K562 (cell line): Measurements from ENCODE around the gene CPSF2. TPM values are rescaled to one million over a fixed set of nuclear protein-coding genes. Genes with fewer than 3 reads are reported as not detected.

ENCODE experiments used
- BACH1 ChIP-seq: fragments of 200-800 bp; sonication (Bioruptor generic); IDR thresholded peaks from 2 replicates; pipeline ENCODE4 v1.6.1; 2016; ENCODE audit warnings: missing genetic modification characterization, missing compliant biosample characterization
- ERF ChIP-seq: fragments of 450-650 bp; formaldehyde crosslinking; IDR thresholded peaks from 2 replicates; pipeline ENCODE4 v1.4.0; 2020; ENCODE audit warnings: mild to moderate bottlenecking, mixed read lengths
- KAT2B ChIP-seq: IDR thresholded peaks from one replicate; pipeline ENCODE4 v1.6.1; 2012; ENCODE audit warnings: low read depth, mild to moderate bottlenecking, control low read depth, inconsistent platforms, low read length, moderate library complexity
- KDM2B ChIP-seq: fragments of 250-450 bp; sonication (Bioruptor Pico); IDR thresholded peaks from 2 replicates; pipeline ENCODE4 v1.8.0; 2021; ENCODE audit warnings: mild to moderate bottlenecking, moderate library complexity
- MAFK ChIP-seq: IDR thresholded peaks from 2 replicates; pipeline ENCODE4 v1.6.1; 2011; ENCODE audit warnings: low read length, improper control_type of control experiment
- NCOA1 ChIP-seq: fragments of 450-650 bp; IDR thresholded peaks from 2 replicates; pipeline ENCODE4 v1.6.1; 2016; ENCODE audit warnings: low read depth
- NCOA2 ChIP-seq, 2 experiments: fragments of 450-650 bp; IDR thresholded peaks; 2 replicates each; pipeline ENCODE4 v1.6.1; 2018; ENCODE audit warnings: mild to moderate bottlenecking in 2 of 2, moderate library complexity in 1 of 2; ENCODE audit not compliant: partially characterized antibody in 2 of 2
- NEUROD1 ChIP-seq: fragments of 150-350 bp; IDR thresholded peaks from 2 replicates; pipeline ENCODE4 v1.6.1; 2014; ENCODE audit warnings: borderline replicate concordance, low read length, low read depth; ENCODE audit not compliant: partially characterized antibody
- PCBP2 ChIP-seq: fragments of 200-400 bp; formaldehyde crosslinking; IDR thresholded peaks from 2 replicates; pipeline ENCODE4 v1.6.1; 2018; ENCODE audit warnings: low read length, low read depth, mild to moderate bottlenecking, moderate library complexity; ENCODE audit not compliant: poor library complexity, severe bottlenecking
- RFX7 ChIP-seq: fragments of 250-450 bp; sonication (Bioruptor Pico); IDR thresholded peaks from 2 replicates; pipeline ENCODE4 v1.5.1; 2021; ENCODE audit warnings: mild to moderate bottlenecking
- RNF2 ChIP-seq: sonication (generic); IDR thresholded peaks from 2 replicates; pipeline ENCODE4 v1.6.1; 2016
- SIN3A ChIP-seq, 2 experiments: fragments of 150-350 bp in 1 of 2; IDR thresholded peaks; 2 replicates each; pipeline ENCODE4 v1.6.1; 2011 to 2016; ENCODE audit warnings: borderline replicate concordance in 2 of 2, low read depth in 2 of 2, low read length in 2 of 2, mild to moderate bottlenecking in 2 of 2, moderate library complexity in 2 of 2; ENCODE audit not compliant: control insufficient read depth in 1 of 2
- SLC30A9 ChIP-seq: fragments of 250-450 bp; sonication (Bioruptor Pico); IDR thresholded peaks from 2 replicates; pipeline ENCODE4 v1.8.0; 2022; ENCODE audit warnings: mild to moderate bottlenecking, moderate library complexity
- ZBTB17 ChIP-seq: fragments of 450-650 bp; formaldehyde crosslinking; IDR thresholded peaks from 2 replicates; pipeline ENCODE4 v1.4.0; 2020; ENCODE audit warnings: mild to moderate bottlenecking
- ZNF146 ChIP-seq: IDR thresholded peaks from one replicate; pipeline ENCODE4 v1.6.1; 2018; ENCODE audit warnings: missing compliant biosample characterization; ENCODE audit not compliant: unreplicated experiment
- ZNF75A ChIP-seq: fragments of 450-650 bp; formaldehyde crosslinking; IDR thresholded peaks from 2 replicates; pipeline ENCODE4 v1.4.0; 2020; ENCODE audit warnings: mild to moderate bottlenecking
- polyA plus RNA-seq, 8 experiments: library from polyadenylated mRNA; depleted of rRNA in 4 of 8; stranded (reverse) in 5 of 8; unstranded in 3 of 8; fragments of >200 nt; fragmentation: Nextera tagmentation in 2 of 8; fragmentation: Illumina TruSeq in 1 of 8; extraction: Ambion mirVana in 2 of 8; extraction: Trizol in 1 of 8; gene quantifications; 2 replicates each; pipeline versions ENCODE4 v1.2.1 to v1.2.3, GENCODE V29; 2011 to 2014; ENCODE audit warnings: inconsistent platforms in 1 of 8, missing spikeins in 1 of 8
- total RNA-seq, 7 experiments: library from RNA; depleted of rRNA in 6 of 7; stranded (reverse); fragments of >200 nt in 6 of 7; fragmentation: Illumina TruSeq in 2 of 7; extraction: Trizol in 2 of 7; gene quantifications; 2 replicates each; pipeline versions ENCODE4 v1.2.1 to v1.2.3, GENCODE V29; 2011 to 2021; ENCODE audit warnings: low replicate concordance in 1 of 7
- TF ChIP-seq, protein P1 (sequence below): fragments of 250-450 bp; sonication (Bioruptor Pico); IDR thresholded peaks from 2 replicates; pipeline ENCODE4 v1.8.0; 2022; ENCODE audit warnings: inconsistent platforms
- TF ChIP-seq, protein P2 (sequence below): sonication (generic); formaldehyde crosslinking; IDR thresholded peaks from 2 replicates; pipeline ENCODE4 v1.8.1; 2022; ENCODE audit warnings: missing genetic modification reagents
- TF ChIP-seq, protein P3 (sequence below): sonication (generic); formaldehyde crosslinking; IDR thresholded peaks from 2 replicates; pipeline ENCODE4 v1.8.0; 2023; ENCODE audit warnings: missing genetic modification reagents, mild to moderate bottlenecking, borderline replicate concordance

The CPSF2 gene
- total and polyA plus RNA-seq, 9 of the 15 experiments (the other 6 are each of a cell fraction or from before 2014, with no cell fraction given): 20.8 to 71.3 (median 49.0) TPM

DNA sequence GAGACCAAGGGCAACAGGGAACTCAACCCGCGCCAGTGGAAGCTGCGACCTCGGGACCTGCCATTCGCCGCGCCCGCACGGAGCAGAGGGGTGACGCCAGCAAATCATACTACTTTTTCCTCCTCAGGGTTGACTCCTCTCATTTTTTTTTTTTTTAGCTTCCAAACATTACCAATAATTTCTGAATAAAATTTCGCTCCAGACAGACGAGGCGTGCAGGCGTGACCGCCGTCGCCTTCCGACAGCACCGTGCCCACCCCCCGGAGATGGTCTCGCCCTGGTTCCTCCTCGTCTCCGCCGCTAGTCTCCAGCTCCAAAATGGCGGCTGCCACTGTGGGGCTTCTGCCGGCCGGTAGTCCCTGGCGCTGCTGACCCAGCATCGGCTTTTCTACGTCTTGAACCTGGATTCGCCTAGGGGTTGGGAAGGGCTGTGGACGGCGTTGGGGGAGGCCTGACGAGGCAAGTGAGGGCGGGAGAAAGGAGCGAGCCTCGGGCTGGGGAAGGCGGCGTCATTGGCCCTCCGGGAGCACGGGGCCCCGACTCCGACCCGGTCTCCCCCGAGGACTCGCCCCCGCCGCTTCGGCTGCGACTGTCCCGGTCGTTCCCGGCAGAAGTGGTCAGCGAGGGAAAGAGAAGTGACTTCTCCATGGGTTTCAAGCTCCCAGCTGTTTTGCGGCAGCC lies at the start of gene CPSF2, which contains the start of gene NDUFB1 (continued):
- TF ChIP-seq MAFK (no peak), BACH1 (tag) (no peak), ZNF75A (CRISPR knock-in tag) (no peak), NEUROD1 (no peak), KAT2B (no peak), SLC30A9 (CRISPR knock-in tag) (no peak), SIN3A (IDR thresholded peaks at IDR 0.05; ENCODE audit: borderline replicate concordance in 2 of 2, control insufficient read depth in 1 of 2, low read depth in 2 of 2, low read length in 2 of 2) (peak in 1 of 2 experiments; percentile 40; a peak in 1 of 4 replicates), ZBTB17 (CRISPR knock-in tag) (no peak), ZNF146 (CRISPR knock-in tag) (no peak), PCBP2 (no peak), NCOA2 (IDR thresholded peaks at IDR 0.05; ENCODE audit: partially characterized antibody in 2 of 2) (no peak), RFX7 (CRISPR knock-in tag) (no peak), NCOA1 (no peak), RNF2 (no peak; the same call in 1 of the 2 replicates), KDM2B (CRISPR knock-in tag) (no peak), ERF (no peak)
- TF ChIP-seq, protein P1, sequence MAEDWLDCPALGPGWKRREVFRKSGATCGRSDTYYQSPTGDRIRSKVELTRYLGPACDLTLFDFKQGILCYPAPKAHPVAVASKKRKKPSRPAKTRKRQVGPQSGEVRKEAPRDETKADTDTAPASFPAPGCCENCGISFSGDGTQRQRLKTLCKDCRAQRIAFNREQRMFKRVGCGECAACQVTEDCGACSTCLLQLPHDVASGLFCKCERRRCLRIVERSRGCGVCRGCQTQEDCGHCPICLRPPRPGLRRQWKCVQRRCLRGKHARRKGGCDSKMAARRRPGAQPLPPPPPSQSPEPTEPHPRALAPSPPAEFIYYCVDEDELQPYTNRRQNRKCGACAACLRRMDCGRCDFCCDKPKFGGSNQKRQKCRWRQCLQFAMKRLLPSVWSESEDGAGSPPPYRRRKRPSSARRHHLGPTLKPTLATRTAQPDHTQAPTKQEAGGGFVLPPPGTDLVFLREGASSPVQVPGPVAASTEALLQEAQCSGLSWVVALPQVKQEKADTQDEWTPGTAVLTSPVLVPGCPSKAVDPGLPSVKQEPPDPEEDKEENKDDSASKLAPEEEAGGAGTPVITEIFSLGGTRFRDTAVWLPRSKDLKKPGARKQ (CRISPR knock-in tag): no peak
- TF ChIP-seq, protein P2, sequence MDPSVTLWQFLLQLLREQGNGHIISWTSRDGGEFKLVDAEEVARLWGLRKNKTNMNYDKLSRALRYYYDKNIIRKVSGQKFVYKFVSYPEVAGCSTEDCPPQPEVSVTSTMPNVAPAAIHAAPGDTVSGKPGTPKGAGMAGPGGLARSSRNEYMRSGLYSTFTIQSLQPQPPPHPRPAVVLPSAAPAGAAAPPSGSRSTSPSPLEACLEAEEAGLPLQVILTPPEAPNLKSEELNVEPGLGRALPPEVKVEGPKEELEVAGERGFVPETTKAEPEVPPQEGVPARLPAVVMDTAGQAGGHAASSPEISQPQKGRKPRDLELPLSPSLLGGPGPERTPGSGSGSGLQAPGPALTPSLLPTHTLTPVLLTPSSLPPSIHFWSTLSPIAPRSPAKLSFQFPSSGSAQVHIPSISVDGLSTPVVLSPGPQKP: no peak
- TF ChIP-seq, protein P3, sequence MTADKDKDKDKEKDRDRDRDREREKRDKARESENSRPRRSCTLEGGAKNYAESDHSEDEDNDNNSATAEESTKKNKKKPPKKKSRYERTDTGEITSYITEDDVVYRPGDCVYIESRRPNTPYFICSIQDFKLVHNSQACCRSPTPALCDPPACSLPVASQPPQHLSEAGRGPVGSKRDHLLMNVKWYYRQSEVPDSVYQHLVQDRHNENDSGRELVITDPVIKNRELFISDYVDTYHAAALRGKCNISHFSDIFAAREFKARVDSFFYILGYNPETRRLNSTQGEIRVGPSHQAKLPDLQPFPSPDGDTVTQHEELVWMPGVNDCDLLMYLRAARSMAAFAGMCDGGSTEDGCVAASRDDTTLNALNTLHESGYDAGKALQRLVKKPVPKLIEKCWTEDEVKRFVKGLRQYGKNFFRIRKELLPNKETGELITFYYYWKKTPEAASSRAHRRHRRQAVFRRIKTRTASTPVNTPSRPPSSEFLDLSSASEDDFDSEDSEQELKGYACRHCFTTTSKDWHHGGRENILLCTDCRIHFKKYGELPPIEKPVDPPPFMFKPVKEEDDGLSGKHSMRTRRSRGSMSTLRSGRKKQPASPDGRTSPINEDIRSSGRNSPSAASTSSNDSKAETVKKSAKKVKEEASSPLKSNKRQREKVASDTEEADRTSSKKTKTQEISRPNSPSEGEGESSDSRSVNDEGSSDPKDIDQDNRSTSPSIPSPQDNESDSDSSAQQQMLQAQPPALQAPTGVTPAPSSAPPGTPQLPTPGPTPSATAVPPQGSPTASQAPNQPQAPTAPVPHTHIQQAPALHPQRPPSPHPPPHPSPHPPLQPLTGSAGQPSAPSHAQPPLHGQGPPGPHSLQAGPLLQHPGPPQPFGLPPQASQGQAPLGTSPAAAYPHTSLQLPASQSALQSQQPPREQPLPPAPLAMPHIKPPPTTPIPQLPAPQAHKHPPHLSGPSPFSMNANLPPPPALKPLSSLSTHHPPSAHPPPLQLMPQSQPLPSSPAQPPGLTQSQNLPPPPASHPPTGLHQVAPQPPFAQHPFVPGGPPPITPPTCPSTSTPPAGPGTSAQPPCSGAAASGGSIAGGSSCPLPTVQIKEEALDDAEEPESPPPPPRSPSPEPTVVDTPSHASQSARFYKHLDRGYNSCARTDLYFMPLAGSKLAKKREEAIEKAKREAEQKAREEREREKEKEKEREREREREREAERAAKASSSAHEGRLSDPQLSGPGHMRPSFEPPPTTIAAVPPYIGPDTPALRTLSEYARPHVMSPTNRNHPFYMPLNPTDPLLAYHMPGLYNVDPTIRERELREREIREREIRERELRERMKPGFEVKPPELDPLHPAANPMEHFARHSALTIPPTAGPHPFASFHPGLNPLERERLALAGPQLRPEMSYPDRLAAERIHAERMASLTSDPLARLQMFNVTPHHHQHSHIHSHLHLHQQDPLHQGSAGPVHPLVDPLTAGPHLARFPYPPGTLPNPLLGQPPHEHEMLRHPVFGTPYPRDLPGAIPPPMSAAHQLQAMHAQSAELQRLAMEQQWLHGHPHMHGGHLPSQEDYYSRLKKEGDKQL (CRISPR knock-in tag): no peak
